ENCODE measurements around the gene PCDHB6. TPM values are rescaled to one million over a fixed set of nuclear protein-coding genes. Genes with fewer than 3 reads are reported as not detected.
"Not testable (repeated sequence)": the region's sequence is repeated elsewhere in the genome, so short reads cannot be mapped to it uniquely, and the experiment has no call there.

PCDHB6 gene
- total RNA-seq, 1 donor from 2014 or later: 2.7 TPM

- TF ChIP-seq, protein P1, sequence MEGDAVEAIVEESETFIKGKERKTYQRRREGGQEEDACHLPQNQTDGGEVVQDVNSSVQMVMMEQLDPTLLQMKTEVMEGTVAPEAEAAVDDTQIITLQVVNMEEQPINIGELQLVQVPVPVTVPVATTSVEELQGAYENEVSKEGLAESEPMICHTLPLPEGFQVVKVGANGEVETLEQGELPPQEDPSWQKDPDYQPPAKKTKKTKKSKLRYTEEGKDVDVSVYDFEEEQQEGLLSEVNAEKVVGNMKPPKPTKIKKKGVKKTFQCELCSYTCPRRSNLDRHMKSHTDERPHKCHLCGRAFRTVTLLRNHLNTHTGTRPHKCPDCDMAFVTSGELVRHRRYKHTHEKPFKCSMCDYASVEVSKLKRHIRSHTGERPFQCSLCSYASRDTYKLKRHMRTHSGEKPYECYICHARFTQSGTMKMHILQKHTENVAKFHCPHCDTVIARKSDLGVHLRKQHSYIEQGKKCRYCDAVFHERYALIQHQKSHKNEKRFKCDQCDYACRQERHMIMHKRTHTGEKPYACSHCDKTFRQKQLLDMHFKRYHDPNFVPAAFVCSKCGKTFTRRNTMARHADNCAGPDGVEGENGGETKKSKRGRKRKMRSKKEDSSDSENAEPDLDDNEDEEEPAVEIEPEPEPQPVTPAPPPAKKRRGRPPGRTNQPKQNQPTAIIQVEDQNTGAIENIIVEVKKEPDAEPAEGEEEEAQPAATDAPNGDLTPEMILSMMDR (IDR thresholded peaks at IDR 0.05; ENCODE audit: unreplicated experiment): no peak
- peaks cover 30% of the 10 kb centered on the region for H3K9me3 Mint-ChIP-seq (ENCODE audit: low read depth)
- no peaks in the 10 kb centered on the region for H3K27me3 Mint-ChIP-seq
- no peaks in the 10 kb centered on the region for H3K4me1 Mint-ChIP-seq (ENCODE audit: low read depth)
- DNase-seq (ENCODE audit: low spot score, unreplicated experiment): no peak
- no peak overlapping the region for H3K4me3 Mint-ChIP-seq (ENCODE audit: low read depth)
- H3K36me3 Mint-ChIP-seq (ENCODE audit: insufficient read depth): peaks cover 30% of the 10 kb centered on the region
- no peak overlapping the region for H3K27ac Mint-ChIP-seq
Observed at GRCh38 chr5:141180313-141180712, 30.5 kb downstream of the PCDHB6 start.

- H3K36me3 Mint-ChIP-seq (ENCODE audit: insufficient read depth): peaks cover 38% of the 10 kb centered on the region
- no peak for DNase-seq (ENCODE audit: low spot score, unreplicated experiment)
Observed at GRCh38 chr5:141182248-141182647, 32.4 kb downstream of the PCDHB6 start, which contains the start of gene PCDHB16. Gene PCDHB16, plus strand, starts transcription at chr5:141182387. Its CDS starts 173 bp downstream, at chr5:141182560.

GRCh38 chr5:141184117-141184855 lies 34.4 kb downstream of the PCDHB6 start:
- Mint-ChIP-seq H3K9me3 (ENCODE audit: low read depth) (peaks cover 51% of the 10 kb centered on the region), H3K27ac (peak overlapping the region; percentile 83), H3K4me3 (ENCODE audit: low read depth) (peak overlapping the region; percentile 14), H3K36me3 (ENCODE audit: insufficient read depth) (peaks cover 48% of the 10 kb centered on the region)
- not testable (repeated sequence) for H3K4me1 Mint-ChIP-seq (ENCODE audit: low read depth); H3K27me3 Mint-ChIP-seq; DNase-seq (ENCODE audit: low spot score, unreplicated experiment)

More at GRCh38 chr5:141182248-141182647, 32.4 kb downstream of the PCDHB6 start, which contains the start of gene PCDHB16:
- TF ChIP-seq, protein P1 (IDR thresholded peaks at IDR 0.05; ENCODE audit: unreplicated experiment): peak; percentile 60
- Mint-ChIP-seq H3K4me3 (ENCODE audit: low read depth) (peak within 1 kb of the TSS; percentile 80), H3K9me3 (ENCODE audit: low read depth) (peaks cover 41% of the 10 kb centered on the region), H3K4me1 (ENCODE audit: low read depth) (no peaks in the 10 kb centered on the region), H3K27ac (peak within 1 kb of the TSS; percentile 96), H3K27me3 (no peaks in the 10 kb centered on the region)

DNA sequence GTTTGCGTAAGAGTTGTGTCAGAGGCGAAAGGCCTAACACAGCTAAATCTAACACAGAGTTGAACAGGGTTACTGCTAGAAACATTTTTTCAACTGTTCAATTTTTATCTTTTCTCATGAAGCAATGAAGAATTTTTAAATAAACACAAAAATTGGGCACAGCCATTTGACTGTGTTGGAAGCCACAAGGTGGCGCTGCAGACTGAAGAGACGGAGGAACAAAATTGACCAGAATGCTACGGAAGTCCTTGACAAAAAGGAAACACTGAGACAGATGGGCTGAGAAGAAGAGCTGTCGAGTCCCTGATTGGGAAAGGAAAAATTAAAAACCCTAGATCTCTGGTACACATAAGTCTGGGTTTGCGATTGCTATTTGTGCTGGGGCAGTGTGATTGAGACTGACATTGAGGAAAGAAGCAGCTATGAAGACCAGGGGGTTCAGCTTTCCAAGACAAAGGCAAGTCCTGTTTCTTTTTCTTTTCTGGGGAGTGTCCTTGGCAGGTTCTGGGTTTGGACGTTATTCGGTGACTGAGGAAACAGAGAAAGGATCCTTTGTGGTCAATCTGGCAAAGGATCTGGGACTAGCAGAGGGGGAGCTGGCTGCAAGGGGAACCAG lies 37.1 kb downstream of the PCDHB6 start, which contains the start of gene PCDHB9:
Gene PCDHB9 (plus strand): TSS at position 265 of the 616 bp plus-strand sequence. CDS start 158 bp downstream, at position 423.
- DNase-seq (ENCODE audit: low spot score, unreplicated experiment): no peak
- Mint-ChIP-seq H3K27ac (no peak within 1 kb of the TSS), H3K4me1 (ENCODE audit: low read depth) (no peaks in the 10 kb centered on the region), H3K9me3 (ENCODE audit: low read depth) (peaks cover 51% of the 10 kb centered on the region), H3K36me3 (ENCODE audit: insufficient read depth) (peaks cover 55% of the 10 kb centered on the region), H3K27me3 (no peaks in the 10 kb centered on the region), H3K4me3 (ENCODE audit: low read depth) (peak within 1 kb of the TSS; percentile 43)
- TF ChIP-seq, protein P1 (IDR thresholded peaks at IDR 0.05; ENCODE audit: unreplicated experiment): no peak

DNA sequence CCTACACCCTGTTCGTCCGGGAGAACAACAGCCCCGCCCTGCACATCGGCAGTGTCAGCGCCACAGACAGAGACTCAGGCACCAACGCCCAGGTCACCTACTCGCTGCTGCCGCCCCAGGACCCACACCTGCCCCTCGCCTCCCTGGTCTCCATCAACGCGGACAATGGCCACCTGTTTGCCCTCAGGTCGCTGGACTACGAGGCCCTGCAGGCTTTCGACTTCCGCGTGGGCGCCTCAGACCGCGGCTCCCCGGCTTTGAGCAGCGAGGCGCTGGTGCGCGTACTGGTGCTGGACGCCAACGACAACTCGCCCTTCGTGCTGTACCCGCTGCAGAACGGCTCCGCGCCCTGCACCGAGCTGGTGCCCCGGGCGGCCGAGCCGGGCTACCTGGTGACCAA lies 38.8 kb downstream of the PCDHB6 start:
- H3K4me3 Mint-ChIP-seq (ENCODE audit: low read depth); H3K27me3 Mint-ChIP-seq; DNase-seq (ENCODE audit: low spot score, unreplicated experiment); H3K4me1 Mint-ChIP-seq (ENCODE audit: low read depth): not testable (repeated sequence)
- Mint-ChIP-seq H3K27ac (peak overlapping the region; percentile 42), H3K9me3 (ENCODE audit: low read depth) (peaks cover 48% of the 10 kb centered on the region), H3K36me3 (ENCODE audit: insufficient read depth) (peaks cover 53% of the 10 kb centered on the region)

- peaks cover 53% of the 10 kb centered on the region for H3K36me3 Mint-ChIP-seq (ENCODE audit: insufficient read depth)
- H3K4me1 Mint-ChIP-seq (ENCODE audit: low read depth); H3K27me3 Mint-ChIP-seq; H3K4me3 Mint-ChIP-seq (ENCODE audit: low read depth); H3K27ac Mint-ChIP-seq; DNase-seq (ENCODE audit: low spot score, unreplicated experiment): not testable (repeated sequence)
- peaks cover 48% of the 10 kb centered on the region for H3K9me3 Mint-ChIP-seq (ENCODE audit: low read depth)
Observed at GRCh38 chr5:141189131-141189530, 39.3 kb downstream of the PCDHB6 start.

All from progenitor cell of endocrine pancreas (in vitro differentiated cells).